Psoas muscle (tissue), 8 donors: ENCODE data around the gene KHK. TPM values are rescaled to one million over a fixed set of nuclear protein-coding genes. Genes with fewer than 3 reads are reported as not detected.

Experiments used
- ATAC-seq, 4 donors: fragments of 200-7000 bp; cut with Tn5 transposase; one replicate each; pipeline ENCODE4 v1.9.1; 2020; ENCODE audit warnings: moderate library complexity in 3 of 4, mild to moderate bottlenecking in 2 of 4
- DNase-seq, 2 donors: peaks; one replicate each; pipeline ENCODE4 v3.0.0-alpha.2; 2020
- H3K27ac ChIP-seq: fragments of 200-600 bp; one replicate; pipeline ENCODE4 v1.8.0; 2022
- H3K27me3 ChIP-seq, 3 donors: fragments of 200-600 bp in 1 of 3; one replicate each; pipeline versions ENCODE4 v1.6.1 to v1.8.0; 2013 to 2022; ENCODE audit warnings: low read length in 2 of 3, mild to moderate bottlenecking in 2 of 3, moderate library complexity in 1 of 3; ENCODE audit not compliant: insufficient read depth in 3 of 3
- H3K36me3 ChIP-seq, 2 donors: fragments of 200-600 bp in 1 of 2; one replicate each; pipeline versions ENCODE4 v1.6.1 to v1.8.0; 2013 to 2022; ENCODE audit warnings: low read depth in 1 of 2, mild to moderate bottlenecking in 1 of 2, moderate library complexity in 1 of 2; ENCODE audit not compliant: insufficient read depth in 1 of 2
- H3K4me1 ChIP-seq: fragments of 200-600 bp; one replicate; pipeline ENCODE4 v1.8.0; 2022
- H3K4me3 ChIP-seq: fragments of 200-600 bp; one replicate; pipeline ENCODE4 v1.8.0; 2022; ENCODE audit warnings: mild to moderate bottlenecking
- H3K9me3 ChIP-seq: fragments of 200-600 bp; one replicate; pipeline ENCODE4 v1.8.0; 2022
- WGBS, 3 donors: extraction: QIAGEN DNeasy Blood & Tissue Kit; methylation state at CpG; one replicate each; pipeline versions ENCODE4 v1.1.6 to v1.1.7; 2013; 5-methylcytosine and 5-hydroxymethylcytosine counted together
- intact Hi-C, 2 donors: fragments of 100-400 bp; cut with DNase I; formaldehyde crosslinking; loops; one replicate each; pipeline versions ENCODE4 v1.11.0 to v1.14.2; 2022
- polyA plus RNA-seq, 3 donors: library from polyadenylated mRNA; stranded (reverse); fragments of 200-250 nt; gene quantifications; one replicate each; pipeline ENCODE4 v1.2.3, GENCODE V29; 2013
- total RNA-seq, 4 donors: library from RNA; stranded (reverse); fragmentation: NEBNext Ultra II Directional in 2 of 4; extraction: Animal tissue kit (Norgen Biotek cat#: 25700) in 2 of 4; gene quantifications; one replicate each; pipeline versions ENCODE4 v1.2.1 to v1.2.4, GENCODE V29; 2021 to 2023
- TF ChIP-seq, protein P1 (sequence below): fragments of 200-600 bp; IDR thresholded peaks from one replicate; pipeline ENCODE4 v1.8.0; 2022; ENCODE audit warnings: antibody characterized with exemption
- donor health status: healthy with polysubstance abuse.
- donor health status: DM: no; HTN: no; CAD: no; lungs with moderate emphysema.
- donor health status: Bipolar disorder and iron deficiency.
- donor health status: healthy.
- donor health status: DM: yes; HTN: yes; CAD: no.
- donor health status: DM: no; HTN: no; CAD: no.
- donor health status: DM: no; HTN: no; CAD: no.
- donor health status: DM: yes; HTN: yes; CAD: no.

The KHK gene
- total and polyA plus RNA-seq, 7 donors: 1.5 to 5.8 (median 2.5) TPM

DNA sequence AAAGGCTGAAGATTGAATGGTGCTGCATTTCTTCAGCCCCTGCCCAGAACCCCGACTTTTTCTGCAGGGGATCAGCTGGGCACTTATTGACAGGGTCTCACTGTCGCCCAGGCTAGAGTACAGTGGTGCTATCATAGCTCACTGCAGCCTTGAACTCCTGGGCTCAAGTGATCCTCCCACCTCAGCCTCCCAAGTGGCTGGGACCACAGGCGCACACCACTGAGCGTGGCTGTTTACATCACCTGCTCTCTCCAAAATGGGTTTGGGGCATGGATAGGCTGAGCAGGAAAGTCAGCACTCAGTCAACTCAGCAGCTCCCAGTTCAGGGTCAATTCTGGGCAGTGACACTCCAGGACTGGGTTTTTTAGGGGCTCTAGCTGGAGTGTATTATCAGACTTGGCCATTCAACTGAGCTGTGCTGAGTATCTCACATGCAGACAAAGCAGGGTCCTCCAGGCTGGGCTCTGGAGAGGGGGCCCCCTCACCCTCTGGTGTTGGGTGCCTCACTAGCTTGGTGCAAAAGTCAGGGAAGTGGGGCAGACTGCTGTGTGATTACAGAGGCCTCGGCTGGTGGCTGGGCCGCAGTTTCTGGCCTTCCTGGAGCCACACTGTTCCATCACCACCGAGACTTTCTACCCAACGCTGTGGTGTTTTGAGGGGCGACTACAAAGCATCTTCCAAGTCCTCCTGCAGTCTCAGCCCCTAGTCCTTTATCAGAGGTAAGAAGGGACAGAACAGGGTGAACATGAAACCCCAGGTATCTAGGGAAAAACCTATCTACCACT lies 41.5 kb downstream of the KHK start:
- Histone ChIP-seq H3K27ac (no peak overlapping the region), H3K36me3 (peaks cover 0 to 37% of the 10 kb centered on the region in 2 donors), H3K27me3 (no peaks in the 10 kb centered on the region), H3K9me3 (no peaks in the 10 kb centered on the region), H3K4me3 (no peak overlapping the region), H3K4me1 (peaks cover 15% of the 10 kb centered on the region)
- intact Hi-C loops: no loop called here
- DNase-seq (no peak), ATAC-seq (no peak)
- 75 to 83% (median 77%) methylated on average over 9 of the region's 9 CpGs for WGBS, 3 donors
- TF ChIP-seq, protein P1, sequence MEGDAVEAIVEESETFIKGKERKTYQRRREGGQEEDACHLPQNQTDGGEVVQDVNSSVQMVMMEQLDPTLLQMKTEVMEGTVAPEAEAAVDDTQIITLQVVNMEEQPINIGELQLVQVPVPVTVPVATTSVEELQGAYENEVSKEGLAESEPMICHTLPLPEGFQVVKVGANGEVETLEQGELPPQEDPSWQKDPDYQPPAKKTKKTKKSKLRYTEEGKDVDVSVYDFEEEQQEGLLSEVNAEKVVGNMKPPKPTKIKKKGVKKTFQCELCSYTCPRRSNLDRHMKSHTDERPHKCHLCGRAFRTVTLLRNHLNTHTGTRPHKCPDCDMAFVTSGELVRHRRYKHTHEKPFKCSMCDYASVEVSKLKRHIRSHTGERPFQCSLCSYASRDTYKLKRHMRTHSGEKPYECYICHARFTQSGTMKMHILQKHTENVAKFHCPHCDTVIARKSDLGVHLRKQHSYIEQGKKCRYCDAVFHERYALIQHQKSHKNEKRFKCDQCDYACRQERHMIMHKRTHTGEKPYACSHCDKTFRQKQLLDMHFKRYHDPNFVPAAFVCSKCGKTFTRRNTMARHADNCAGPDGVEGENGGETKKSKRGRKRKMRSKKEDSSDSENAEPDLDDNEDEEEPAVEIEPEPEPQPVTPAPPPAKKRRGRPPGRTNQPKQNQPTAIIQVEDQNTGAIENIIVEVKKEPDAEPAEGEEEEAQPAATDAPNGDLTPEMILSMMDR: no peak

DNA sequence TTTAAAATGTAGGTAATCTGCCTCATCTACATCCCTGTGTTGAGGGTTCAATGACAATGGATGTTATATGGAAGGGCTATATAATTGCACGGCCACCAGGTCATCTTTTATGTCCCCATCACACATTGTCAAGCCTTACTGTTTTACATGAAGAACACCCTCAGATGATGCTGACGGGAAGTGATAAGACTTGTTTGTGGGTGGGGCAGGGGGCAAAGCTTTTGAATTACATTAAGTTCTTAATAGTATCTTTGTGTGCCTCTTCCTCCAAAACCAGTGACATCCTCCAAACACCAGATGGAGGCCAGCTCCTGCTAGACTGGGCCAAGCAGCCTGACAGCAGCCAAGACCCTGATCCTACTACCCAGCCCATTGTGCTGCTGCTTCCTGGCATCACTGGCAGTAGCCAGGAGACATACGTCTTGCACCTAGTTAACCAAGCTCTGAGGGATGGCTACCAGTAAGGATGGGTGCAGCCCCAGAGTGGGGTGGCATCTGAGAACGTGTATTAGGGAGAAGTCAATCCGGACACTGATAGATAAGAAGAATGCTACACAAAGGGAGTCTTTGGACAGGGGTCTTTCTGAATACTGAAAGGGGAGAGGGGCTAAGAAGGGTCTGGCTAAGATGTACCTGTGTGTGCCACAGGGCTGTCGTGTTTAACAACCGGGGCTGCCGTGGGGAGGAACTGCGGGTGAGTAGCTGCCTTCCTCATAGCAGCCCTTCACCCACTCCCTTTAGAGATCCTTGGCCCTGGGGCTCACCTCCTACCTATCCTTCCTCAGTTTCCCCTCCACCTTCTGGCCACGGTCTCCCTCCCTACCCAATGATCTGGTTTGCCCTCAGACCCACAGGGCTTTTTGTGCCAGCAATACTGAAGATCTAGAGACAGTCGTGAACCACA lies 42.3 kb downstream of the KHK start:
- H3K27ac ChIP-seq: no peak overlapping the region
- no peak for ATAC-seq

DNA sequence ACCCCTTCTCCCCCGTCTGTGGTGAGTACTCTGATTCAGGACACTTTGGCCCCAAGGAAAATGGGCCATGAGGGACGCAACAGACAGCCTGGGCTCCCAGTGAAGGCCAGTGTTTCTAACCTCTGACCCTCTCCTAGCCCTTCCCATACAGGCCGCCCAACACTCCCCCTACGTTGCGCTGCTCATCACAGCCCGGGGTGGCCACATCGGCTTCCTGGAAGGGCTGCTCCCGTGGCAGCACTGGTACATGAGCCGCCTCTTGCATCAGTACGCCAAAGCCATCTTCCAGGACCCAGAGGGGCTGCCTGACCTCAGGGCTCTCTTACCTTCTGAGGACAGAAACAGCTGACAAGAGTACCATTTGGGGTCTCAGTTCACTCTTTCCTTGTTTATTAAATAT lies 43.8 kb downstream of the KHK start:
- peaks cover 0 to 41% of the 10 kb centered on the region in 2 donors for H3K36me3 ChIP-seq
- H3K27ac ChIP-seq: no peak overlapping the region
- DNase-seq: no peak
- H3K4me1 ChIP-seq: peaks cover 19% of the 10 kb centered on the region
- TF ChIP-seq, protein P1: no peak
- no peak for ATAC-seq
- H3K9me3 ChIP-seq: no peaks in the 10 kb centered on the region
- H3K27me3 ChIP-seq: no peaks in the 10 kb centered on the region
- WGBS, 3 donors: 85 to 90% (median 89%) methylated on average over 10 of the region's 10 CpGs
- H3K4me3 ChIP-seq: no peak overlapping the region
- intact Hi-C loops: loop anchor here in 1 of 2 donors (5.0 kb wide), 1 partner anchor 82 kb away; the partner anchor contains the start of genes ATRAID and SLC5A6

More for the DNA sequence above, 42.3 kb downstream of the KHK start:
- peaks cover 19% of the 10 kb centered on the region for H3K4me1 ChIP-seq
- no peak for DNase-seq
- TF ChIP-seq, protein P1: no peak
- no peaks in the 10 kb centered on the region for H3K9me3 ChIP-seq
- H3K27me3 ChIP-seq: no peaks in the 10 kb centered on the region
- no peak overlapping the region for H3K4me3 ChIP-seq
- intact Hi-C loops: no loop called here
- WGBS, 3 donors: 60 to 72% (median 62%) methylated on average over 11 of the region's 11 CpGs
- H3K36me3 ChIP-seq: peaks cover 0 to 41% of the 10 kb centered on the region in 2 donors

DNA sequence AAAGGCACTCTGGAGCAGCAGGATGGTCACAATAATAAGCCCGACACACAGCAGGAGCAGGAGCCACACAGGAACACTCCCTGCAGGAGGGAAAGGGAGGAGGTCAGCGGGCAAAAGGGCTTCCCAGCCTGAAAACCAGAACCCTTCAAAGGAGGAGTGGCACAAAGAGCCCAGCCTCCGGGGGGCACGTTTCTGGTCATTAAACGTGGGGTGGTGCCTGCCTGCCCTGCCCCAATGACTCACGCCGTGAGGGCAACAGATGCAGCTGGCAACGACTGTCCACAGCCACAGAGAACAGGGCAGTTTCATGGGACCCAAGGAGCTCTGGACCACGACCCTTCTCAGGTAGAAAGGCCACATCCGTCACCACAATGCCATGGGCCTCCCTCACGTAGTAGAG lies 44.9 kb downstream of the KHK start:
- TF ChIP-seq, protein P1: no peak
- intact Hi-C loops: loop anchor here in 1 of 2 donors (5.0 kb wide), 1 partner anchor 81 kb away; the partner anchor contains the start of genes ATRAID and SLC5A6
- WGBS, 3 donors: 79 to 86% (median 81%) methylated on average over 11 of the region's 11 CpGs

More for the DNA sequence above, 44.9 kb downstream of the KHK start:
- Histone ChIP-seq H3K9me3 (no peaks in the 10 kb centered on the region), H3K4me1 (peaks cover 12% of the 10 kb centered on the region), H3K27ac (no peak overlapping the region), H3K27me3 (no peaks in the 10 kb centered on the region), H3K4me3 (no peak overlapping the region), H3K36me3 (peaks cover 0 to 41% of the 10 kb centered on the region in 2 donors)
- DNase-seq (no peak), ATAC-seq (no peak)
